ENCODE results near the gene FBXW11.

Gene FBXW11

DNA sequence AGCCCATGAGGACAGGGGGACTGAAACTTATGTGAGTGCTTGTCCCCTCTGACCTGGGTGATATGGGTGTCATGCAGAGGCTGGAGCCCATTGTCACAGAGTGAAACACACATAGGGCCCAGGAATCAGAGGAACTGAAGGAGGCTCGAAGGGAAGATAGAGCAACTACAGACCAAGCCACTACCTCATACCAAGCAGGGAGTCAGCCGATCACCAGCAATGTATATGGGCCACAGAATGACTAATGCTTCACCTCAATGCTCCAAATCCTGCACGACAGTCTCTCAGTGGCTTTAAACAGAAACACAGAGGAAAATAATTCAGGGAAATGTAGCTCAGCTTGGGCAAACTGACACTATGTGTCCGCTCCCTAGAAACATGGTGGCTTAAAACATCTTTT lies 8.9 kb upstream of the FBXW11 start:
- no peak for DNase-seq

DNA sequence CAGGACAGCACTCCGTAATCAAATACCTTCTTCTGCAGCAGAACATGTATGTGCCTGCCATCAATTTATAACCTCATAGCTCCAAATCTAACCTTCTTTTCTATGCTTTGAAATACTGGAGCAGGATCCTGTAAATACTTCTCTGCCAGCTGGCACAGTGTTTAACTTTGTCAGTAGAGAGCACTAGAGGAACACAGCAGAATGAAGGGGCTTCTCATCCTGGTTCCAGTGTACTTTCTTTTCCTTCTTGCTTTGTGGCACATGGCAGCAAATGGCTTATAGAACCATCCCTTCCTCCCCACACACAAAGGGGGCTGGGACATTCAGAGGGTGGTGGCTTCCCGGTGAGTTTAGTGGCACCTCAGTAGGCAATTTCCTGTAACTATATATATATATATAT lies 3.8 kb upstream of the FBXW11 start:
- DNase-seq, result no peak

DNA sequence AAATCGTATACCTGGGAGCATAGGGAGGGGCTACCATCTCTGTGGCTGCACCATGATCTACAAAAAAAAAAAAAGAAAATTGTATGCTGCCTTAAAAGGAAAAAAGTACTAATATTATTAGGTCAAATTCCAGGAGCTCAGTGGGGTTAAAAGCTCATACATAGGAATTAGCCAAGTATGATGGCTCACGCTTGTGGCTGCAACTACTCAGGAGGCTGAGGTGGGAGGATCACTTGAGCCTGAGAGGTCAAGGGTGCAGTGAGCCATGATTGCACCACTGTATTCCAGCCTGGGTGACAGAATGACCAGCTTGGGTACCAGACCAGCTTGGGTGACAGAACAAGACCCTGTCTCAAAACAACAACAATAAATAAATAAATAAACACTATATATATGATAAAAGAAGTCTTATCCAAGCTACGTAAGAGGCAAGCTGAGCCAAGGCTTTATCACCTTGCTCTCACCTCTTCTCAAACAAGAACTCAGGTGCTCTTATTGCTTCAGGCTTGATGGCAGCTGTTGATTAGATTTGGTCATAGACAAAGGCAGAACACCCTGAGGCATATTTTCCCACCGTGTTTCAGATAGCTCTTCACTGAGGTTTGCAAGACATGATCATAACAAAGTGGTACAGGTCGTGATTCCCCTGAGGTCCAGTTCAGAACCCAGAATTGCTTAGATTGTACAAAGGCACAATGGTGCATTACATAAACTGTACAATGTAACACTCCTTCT lies 3.3 kb upstream of the FBXW11 start:
- no peak for DNase-seq

DNA sequence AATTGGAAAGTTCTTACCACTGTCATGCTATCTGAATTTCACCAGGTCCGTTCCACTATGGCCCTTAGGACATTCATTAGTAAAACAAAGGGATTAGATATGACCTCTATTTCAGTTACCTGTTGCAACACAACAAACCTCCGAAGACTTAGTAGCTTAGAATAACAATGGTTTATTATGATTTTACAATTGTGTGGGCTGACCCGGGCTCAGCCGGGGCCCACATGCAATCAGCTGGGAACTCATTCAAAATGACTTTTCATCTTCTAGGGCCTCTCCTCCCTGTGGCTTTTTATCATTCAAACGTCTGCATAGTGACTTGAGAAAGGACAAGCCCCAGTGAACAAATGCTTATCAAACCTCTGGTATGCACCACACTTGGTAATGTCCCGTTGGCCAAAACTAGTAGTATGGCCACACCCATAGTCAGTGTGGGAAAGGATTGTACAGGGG lies 2.3 kb upstream of the FBXW11 start:
- DNase-seq, result no peak

DNA sequence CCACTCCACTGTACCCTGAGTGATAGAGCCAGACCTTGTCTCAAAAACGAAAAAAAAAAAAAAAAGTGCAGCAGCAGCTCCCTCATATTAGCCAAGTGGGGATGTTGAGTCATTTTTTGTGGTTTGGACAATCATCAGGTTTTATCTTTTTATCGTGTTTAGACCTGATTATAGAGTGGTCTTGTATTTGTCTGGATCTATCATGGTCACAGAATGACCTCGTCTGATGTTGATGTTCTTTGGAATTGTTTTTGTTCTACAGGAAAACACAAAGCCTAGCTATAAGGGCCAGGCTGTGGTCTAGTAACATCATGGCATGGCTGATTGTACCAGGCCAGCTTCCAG lies 1.6 kb upstream of the FBXW11 start:
- no peak for DNase-seq

DNA sequence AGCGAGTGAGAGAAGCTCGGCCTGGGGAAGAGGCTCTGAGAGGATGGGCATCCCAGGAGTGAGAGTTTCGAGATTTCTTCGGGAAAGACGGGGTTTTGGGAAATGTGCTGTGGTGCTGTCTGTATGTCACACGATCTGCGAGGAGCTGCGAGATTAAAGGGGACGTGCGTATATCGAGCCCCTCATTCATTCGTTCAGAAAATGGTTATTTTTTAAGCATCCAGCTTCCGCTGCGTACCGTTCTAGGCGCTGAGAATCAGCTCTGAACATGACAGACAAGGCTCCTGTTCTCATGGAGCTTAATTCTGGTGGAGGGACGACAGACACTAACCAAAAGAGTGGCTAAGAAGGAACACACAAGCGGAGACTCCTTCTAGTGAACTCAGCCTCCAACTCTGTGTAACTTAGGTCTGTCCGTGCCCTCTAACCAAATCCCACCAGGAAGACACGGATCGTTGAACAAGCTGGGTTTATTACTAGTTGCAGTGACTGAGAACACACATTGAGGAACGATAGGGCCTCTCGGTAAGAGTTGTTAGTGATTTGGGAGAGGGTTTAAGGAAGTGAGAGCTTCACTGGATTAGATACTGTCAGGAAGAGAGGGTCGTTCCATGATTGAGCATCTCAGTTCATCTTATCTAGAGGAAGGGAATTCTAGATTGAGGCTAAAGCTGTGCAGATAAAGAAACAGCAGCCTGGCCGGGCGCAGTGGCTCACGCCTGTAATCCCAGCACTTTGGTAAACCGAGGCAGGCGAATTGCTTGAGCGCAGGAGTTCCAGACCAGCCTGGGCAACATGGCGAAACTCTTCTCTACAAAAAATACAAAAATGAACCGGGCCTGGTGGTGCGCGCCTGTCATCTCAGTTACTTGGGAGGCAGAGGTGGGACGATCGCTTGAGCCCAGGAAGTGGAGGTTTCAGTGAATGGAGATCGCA lies 1.0 kb upstream of the FBXW11 start:
- DNase-seq, result no peak

DNA sequence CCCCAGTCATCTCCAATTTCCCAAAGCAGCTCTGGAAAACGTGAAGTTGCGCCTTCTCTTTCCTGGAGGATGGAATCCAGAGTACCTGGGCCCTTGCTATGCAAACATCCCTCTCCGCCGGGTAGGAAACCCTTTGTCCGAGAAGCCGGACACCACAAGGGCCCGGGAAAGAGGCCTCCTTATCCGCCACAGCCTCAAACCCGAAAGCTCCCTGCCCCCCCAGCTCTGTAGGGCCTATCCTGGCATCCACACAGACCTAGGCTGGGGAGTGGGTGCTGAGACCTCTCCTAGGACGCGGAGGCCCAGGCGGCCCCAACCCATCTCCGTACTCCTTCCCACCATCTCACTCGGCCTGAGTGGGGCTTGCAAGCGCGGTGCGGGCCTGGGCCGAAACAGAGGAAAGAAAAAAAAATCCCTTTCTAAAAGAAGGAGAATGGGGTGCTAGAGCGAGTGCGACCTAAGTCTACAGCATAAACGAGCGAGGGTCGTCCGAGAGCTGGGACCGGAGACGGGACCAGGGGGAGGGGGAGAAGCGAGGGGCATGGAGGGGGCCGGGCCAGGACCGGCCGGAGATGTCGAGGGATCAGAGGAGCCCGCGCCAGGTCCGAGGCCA lies 624 bp downstream of the FBXW11 start:
- DNase-seq, result peak; percentile 73

DNA sequence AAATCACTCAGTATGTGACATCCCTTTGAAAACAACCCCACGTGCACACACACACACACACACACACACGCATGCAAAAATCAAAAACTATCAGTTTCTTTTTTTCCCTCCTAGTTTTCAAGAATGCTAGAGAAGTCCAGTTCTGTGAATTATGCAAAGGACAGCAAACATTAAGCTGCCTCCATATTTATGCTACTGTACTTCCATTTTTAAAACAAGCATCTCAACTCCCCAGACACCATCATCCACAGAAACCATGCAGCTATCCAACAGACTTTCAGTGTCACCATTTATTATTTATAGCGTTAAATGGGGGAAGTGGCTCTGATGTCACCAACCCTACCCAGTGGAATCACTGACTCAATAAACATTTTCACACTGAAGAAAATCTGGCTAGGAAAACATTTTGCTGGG lies 1.6 kb downstream of the FBXW11 start:
- DNase-seq, result no peak

DNA sequence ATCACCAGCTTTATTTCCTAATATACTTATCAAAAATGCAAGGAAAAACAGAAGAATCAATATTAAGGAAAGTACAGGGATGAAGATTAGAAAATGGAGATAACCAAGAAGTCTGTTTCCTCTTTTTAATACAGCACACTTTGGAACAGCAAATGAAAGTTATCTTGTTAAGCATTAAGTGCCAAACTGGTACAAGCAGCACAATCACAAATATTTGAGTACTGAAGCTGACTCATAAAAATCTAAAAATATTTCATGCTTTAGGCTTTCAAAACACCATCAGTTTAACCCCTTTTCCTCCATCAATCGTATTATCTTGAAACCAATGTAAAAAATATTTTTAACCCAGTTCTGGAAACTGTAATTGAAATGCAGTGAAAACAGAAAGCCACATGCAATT lies 2.7 kb downstream of the FBXW11 start:
- DNase-seq, result no peak

DNA sequence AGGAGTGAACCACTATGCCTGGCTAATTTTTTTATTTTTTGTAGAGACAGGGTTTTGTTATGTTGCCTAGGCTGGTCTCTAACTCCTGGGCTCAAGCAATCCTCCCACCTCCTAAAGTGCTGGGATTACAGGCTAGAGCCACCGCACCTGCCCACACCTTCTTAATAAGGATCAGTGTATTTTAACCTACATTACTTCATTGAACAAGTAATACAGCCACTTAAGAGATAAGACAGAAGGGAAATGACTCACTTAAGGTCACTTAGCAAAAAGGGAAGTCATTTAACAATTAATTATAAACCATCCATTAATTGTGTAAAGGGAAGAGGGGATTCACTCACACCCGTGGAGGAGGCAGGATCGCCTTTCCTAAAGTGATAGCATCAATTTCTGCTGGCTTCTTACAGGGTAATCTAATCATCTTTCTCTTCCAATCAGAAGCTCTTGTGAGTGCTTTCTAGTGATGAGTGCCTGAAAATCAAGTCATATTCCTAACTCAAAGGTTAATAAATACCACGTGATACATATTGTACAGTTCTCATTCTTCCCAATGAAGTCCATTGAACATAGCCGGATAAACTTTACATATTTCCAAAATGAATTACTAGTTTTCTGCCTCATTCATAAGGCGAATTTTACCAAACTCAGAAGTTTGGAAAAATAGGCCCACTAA lies 3.5 kb downstream of the FBXW11 start:
- no peak for DNase-seq

DNA sequence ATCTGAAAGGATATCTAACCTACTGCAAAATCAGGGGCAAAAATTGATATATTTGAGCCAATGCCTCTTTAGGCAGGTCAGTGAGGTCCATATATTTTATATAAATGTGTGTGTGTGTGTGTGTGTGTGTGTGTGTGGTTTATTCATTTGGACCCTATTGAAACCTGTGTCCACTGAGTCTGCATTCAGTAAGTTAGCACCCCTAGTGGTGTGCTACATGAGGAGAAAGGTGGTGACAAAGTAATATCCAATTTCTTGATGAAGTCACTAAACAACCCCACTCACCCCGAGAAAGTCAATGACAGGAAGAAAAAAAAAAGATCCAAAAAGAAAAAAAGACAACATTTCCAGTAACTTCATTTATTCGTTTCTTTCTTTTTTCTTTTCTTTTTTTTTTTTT lies 4.1 kb downstream of the FBXW11 start:
- DNase-seq, result no peak

DNA sequence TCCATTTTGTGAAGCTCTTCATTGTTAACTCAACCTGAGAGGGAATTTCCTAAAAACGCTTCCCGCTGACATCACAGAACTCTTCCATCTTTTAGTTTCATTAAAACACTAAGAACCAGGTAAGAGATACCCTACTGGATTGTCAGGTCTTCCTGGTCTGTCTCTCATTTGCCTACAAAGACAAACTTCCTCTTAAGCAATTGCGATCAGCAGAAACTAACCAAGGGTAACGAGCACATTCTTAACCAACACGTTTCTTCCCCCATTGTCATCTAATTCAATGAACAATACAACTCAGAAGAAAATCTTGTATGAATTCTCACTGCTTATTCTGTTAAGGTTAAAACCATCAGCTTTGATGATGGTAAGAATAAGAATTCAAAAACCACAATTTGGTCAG lies 6.6 kb downstream of the FBXW11 start:
- no peak for DNase-seq

DNA sequence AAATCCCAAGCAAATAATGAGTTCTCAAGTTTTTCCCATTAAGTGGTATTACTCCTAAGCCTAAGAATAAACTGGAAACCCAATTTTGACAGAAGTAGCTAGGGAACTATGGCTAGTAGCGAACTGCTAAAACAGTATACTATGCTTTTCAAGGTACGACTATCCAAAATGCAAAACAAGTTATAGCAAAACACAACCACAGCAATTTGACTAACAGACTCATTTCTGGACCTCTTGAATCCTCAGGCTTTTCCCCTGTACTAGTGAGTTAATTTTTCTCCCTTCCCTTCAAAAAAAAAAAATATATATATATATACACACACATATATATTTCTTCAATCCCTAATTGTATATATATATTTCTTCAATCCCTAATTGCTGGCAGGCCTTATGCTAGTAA lies 7.3 kb downstream of the FBXW11 start:
- no peak for DNase-seq

DNA sequence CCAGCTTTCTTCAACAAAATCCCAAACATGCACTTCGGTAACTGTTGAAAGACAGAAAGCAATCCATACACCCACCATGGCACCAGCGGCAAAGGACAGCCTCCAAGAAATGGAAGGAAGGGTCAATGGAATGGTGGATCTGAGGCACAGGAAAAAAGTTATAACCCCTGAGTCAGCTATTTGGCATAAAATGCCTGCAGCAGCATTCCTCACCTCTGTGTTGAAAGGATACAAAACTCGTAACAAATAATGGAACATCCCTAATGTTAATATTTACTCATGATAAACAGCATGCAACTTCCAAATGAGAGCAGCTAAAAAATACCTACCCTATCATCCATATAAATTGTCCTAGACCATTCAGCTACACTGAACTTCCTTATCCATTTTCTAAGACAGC lies 9.4 kb downstream of the FBXW11 start:
- DNase-seq, result no peak

DNA sequence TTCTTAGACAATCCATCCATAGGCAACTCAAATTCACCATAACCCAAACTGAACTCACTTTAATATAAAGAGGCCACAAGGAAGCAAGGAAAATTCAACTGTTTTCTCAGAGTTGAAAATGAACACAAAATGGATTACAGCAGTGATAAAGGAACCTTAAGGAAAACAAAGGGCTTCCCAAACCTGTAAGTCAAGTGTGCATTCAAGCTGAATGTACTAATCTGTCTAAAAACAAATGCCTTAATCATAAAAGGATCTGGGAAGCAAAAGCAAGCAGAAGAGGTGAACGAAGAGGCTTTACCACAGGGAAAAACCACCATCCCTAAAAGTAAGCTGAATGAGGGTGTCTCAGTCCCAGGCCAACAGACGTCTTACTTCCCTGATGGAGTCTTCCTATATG lies 13.6 kb downstream of the FBXW11 start:
- DNase-seq, result no peak

DNA sequence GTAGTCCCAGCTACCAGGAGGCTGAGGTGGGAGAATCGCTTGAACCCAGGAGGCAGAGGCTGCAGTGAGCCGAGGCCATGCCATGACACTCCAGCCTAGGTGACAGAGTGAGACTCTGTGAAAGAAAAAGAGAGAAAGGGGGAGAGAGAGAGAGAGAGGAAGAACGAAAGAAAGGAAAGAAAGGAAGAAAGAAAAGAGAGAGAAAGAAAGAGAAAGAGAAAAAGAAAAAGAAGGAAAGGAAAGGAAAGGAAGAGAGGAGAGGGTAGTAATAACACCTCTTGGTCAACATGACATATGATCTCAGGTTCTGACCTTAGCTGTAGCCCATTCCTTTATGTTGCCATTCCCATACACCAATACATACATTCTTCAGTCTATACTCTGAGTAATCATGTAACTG lies 14.1 kb downstream of the FBXW11 start:
- no peak for DNase-seq

DNA sequence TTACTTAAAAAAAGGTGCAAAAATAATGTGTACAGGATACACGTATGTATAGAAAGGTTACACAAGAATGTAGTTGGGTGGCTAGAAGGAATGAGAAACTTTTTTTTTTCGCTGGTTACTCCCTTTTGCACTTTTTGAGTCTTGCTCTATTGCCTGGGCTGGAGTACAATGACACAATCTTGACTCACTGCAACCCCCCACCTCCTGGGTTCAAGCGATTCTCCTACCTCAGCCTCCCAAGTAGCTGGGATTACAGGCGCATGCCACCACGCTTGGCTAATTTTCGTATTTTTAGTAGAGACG lies 15.8 kb downstream of the FBXW11 start:
- DNase-seq, result no peak

DNA sequence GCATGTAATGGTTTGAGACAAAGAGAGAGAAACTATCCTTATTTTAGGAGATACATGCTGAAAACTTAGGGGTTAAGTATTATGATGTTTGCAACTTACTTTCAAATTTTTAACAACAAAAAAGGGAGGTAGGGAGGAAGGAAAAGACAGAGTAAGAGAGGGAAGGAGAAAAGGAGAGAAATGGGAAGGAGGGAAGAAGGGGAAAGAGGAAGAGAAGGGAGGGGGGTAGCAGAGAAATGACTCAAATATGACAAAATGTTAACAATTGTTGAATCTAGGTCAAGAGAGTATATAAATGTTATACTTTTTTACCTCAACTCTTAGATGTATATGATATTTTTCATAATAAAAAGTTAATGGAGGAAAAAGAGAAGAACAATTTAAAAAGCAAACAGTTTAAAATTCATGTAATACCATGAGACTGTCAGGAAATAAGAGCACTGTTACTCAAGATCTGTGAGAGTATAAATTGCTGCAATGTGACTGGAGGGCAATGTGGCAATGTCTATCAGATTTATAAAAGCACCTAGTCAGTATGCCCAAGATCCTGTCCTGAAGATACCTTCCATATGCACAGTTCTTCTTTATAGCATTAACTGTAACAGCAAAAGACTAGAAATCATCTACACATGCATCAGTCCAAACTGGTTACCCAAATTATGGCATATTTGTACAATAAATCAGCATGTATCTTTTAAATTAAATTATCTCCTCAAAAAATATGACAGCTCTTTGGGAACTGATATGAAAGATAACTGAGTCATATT lies 16.3 kb downstream of the FBXW11 start:
- no peak for DNase-seq

DNA sequence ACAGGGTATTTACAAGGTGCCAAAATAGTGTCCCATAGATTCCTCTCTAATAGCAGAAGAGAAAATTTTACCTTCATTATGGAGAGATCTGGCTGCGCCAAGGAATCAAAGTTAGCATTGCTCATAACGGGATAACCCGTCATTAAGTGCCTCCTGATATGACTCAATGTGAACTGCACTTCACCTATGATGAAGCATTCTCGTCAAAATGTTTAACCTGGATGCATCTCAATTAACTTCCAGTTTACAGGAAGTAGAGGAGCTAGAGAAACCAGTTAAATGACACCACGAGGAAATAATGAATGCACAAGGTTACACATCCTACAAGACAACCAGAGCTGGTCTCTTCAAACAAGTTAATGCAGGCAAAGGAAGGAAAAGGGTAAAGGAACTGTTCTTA lies 17.2 kb downstream of the FBXW11 start:
- DNase-seq, result no peak

DNA sequence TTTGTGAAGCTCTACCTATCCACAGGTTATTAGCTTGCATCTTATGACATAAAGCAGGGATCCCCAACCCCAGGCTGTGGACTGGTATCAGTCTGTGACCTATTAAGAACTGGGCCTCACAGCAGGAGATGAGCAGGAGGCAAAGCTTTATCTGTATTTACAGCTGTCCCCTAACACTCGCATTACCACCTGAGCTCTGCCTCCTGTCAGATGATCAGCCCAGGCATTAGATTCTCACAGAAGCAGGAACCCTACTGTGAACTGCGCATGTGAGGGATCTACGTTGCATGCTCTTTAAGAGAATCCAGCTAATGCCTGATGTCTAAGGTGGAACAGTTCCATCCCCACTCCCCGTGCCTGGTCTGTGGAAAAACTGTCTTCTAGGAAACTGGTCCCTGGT lies 19.7 kb downstream of the FBXW11 start:
- DNase-seq, result no peak

DNA sequence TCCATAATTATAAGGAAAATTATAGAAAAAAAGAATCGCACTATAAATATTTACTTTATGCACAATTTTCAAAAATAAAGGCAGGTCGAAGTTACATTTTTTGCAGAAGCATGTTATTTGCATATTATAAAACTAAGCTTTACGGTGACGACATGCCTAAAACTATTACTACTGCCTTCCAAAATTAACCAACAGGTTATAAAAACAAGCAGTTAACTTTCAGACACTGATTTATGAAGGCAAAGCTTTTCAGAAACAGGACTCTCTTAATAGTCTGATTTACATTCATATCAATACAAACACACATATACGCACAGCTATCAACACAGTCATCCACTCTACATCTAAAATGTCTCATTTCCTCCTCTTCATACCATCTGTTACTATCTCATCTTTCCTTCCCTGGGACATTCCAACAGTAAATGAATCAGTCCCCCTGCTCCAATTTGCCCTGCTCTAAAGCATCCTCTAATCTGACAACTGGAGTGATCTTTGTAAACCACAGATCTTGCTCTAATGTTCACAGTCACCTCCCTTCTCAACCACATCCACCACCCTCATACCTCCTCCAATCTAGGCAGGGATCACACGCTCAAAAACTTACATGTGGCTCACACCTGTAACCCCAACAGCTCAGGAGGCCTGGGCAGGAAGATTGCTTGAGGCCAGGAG lies 21.6 kb downstream of the FBXW11 start:
- DNase-seq, result no peak

DNA sequence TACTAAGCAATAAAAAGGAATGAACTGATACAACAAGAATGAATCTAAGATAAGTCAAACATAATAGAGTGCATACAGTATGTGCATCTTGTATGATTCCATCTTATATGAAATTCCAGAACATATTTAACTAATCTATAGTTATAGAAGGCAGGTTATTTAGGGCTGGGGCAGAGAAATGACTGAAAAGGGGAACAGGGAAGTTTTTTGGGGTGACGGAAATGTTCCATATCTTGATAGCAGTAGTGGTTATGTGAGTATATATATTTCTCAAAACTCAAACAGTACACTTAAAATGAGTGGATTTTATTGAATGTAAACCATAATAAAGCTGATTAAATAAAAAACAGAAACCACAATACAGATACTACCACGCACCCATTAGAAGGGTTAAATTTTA lies 24.6 kb downstream of the FBXW11 start:
- DNase-seq, result no peak
